Measurements from ENCODE around the gene GRM1. TPM values are rescaled to one million over a fixed set of nuclear protein-coding genes. Genes with fewer than 3 reads are reported as not detected.

The GRM1 gene
- total and polyA plus RNA-seq, 8 donors = not detected

- Histone ChIP-seq H3K4me1 (no peaks in the 10 kb centered on the region), H3K36me3 (no peaks in the 10 kb centered on the region), H3K9me3 (no peaks in the 10 kb centered on the region), H3K27me3 (no peaks in the 10 kb centered on the region), H3K27ac (no peak overlapping the region), H3K4me3 (no peak overlapping the region)
- intact Hi-C loops (cut with DNase I; ENCODE audit: low total_unique reads) = no loop called here
- WGBS, 5 donors = 46 to 57% (median 54%) methylated on average over 2 of the region's 2 CpGs
- no peak for DNase-seq
- TF ChIP-seq EP300 (IDR thresholded peaks at IDR 0.05) (no peak), POLR2A (IDR thresholded peaks at IDR 0.05) (no peak), POLR2AphosphoS5 (IDR thresholded peaks at IDR 0.05) (no peak)
- TF ChIP-seq, protein P1, sequence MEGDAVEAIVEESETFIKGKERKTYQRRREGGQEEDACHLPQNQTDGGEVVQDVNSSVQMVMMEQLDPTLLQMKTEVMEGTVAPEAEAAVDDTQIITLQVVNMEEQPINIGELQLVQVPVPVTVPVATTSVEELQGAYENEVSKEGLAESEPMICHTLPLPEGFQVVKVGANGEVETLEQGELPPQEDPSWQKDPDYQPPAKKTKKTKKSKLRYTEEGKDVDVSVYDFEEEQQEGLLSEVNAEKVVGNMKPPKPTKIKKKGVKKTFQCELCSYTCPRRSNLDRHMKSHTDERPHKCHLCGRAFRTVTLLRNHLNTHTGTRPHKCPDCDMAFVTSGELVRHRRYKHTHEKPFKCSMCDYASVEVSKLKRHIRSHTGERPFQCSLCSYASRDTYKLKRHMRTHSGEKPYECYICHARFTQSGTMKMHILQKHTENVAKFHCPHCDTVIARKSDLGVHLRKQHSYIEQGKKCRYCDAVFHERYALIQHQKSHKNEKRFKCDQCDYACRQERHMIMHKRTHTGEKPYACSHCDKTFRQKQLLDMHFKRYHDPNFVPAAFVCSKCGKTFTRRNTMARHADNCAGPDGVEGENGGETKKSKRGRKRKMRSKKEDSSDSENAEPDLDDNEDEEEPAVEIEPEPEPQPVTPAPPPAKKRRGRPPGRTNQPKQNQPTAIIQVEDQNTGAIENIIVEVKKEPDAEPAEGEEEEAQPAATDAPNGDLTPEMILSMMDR (IDR thresholded peaks at IDR 0.05) = no peak
Observed at GRCh38 chr6:146095481-146095880, 66.6 kb downstream of the GRM1 start.

GRCh38 chr6:146097586-146097985 lies 68.7 kb downstream of the GRM1 start:
- no peak overlapping the region for H3K27ac ChIP-seq
- H3K27me3 ChIP-seq = no peaks in the 10 kb centered on the region
- H3K4me1 ChIP-seq = no peaks in the 10 kb centered on the region
- 94 to 97% (median 96%) methylated on average over 2 of the region's 2 CpGs for WGBS, 5 donors
- no peak overlapping the region for H3K4me3 ChIP-seq
- TF ChIP-seq POLR2AphosphoS5 (IDR thresholded peaks at IDR 0.05) (no peak), EP300 (IDR thresholded peaks at IDR 0.05) (no peak), POLR2A (IDR thresholded peaks at IDR 0.05) (no peak)
- TF ChIP-seq, protein P1 (IDR thresholded peaks at IDR 0.05) = no peak
- DNase-seq = no peak
- H3K9me3 ChIP-seq = no peaks in the 10 kb centered on the region
- intact Hi-C loops (cut with DNase I; ENCODE audit: low total_unique reads) = no loop called here
- H3K36me3 ChIP-seq = no peaks in the 10 kb centered on the region

- H3K4me3 ChIP-seq = no peak overlapping the region
- no peak for TF ChIP-seq POLR2A (IDR thresholded peaks at IDR 0.05)
- TF ChIP-seq POLR2AphosphoS5 (IDR thresholded peaks at IDR 0.05) = no peak
- TF ChIP-seq, protein P1 (IDR thresholded peaks at IDR 0.05) = no peak
- no peak for TF ChIP-seq EP300 (IDR thresholded peaks at IDR 0.05)
- H3K36me3 ChIP-seq = no peaks in the 10 kb centered on the region
- no peaks in the 10 kb centered on the region for H3K9me3 ChIP-seq
- no peak overlapping the region for H3K27ac ChIP-seq
- 73 to 91% (median 80%) methylated on average over 1 of the region's 1 CpG for WGBS, 5 donors
- no peak for DNase-seq
- H3K27me3 ChIP-seq = no peaks in the 10 kb centered on the region
- no peaks in the 10 kb centered on the region for H3K4me1 ChIP-seq
- intact Hi-C loops (cut with DNase I; ENCODE audit: low total_unique reads) = no loop called here
Observed at GRCh38 chr6:146100776-146101175, 71.9 kb downstream of the GRM1 start.

GRCh38 chr6:146103416-146104072 lies 74.7 kb downstream of the GRM1 start:
- no peaks in the 10 kb centered on the region for H3K9me3 ChIP-seq
- no peaks in the 10 kb centered on the region for H3K27me3 ChIP-seq
- intact Hi-C loops (cut with DNase I; ENCODE audit: low total_unique reads) = no loop called here
- H3K36me3 ChIP-seq = no peaks in the 10 kb centered on the region
- H3K4me1 ChIP-seq = no peaks in the 10 kb centered on the region
- H3K27ac ChIP-seq = no peak overlapping the region
- TF ChIP-seq, protein P1 (IDR thresholded peaks at IDR 0.05) = no peak
- TF ChIP-seq EP300 (IDR thresholded peaks at IDR 0.05) (no peak), POLR2AphosphoS5 (IDR thresholded peaks at IDR 0.05) (no peak), POLR2A (IDR thresholded peaks at IDR 0.05) (no peak)
- WGBS, 5 donors = 68 to 80% (median 73%) methylated on average over 3 of the region's 3 CpGs
- H3K4me3 ChIP-seq = no peak overlapping the region
- no peak for DNase-seq

Measured in stomach (tissue), 9 donors.